GM23338 (cell line): Measurements from ENCODE around the gene CSTPP1.

Experiments used
- CREB1 ChIP-seq: fragments of 250-450 bp; sonication (Bioruptor Pico); IDR thresholded peaks from 2 replicates; pipeline ENCODE4 v1.5.0; 2020; ENCODE audit warnings: low read depth, mild to moderate bottlenecking, moderate library complexity
- EZH2 ChIP-seq: fragments of 200-600 bp; sonication (generic); IDR thresholded peaks from one replicate; pipeline ENCODE4 v1.8.0; 2017; ENCODE audit warnings: antibody characterized with exemption, mild to moderate bottlenecking, low read depth; ENCODE audit not compliant: unreplicated experiment
- POLR2AphosphoS5 ChIP-seq: IDR thresholded peaks from 2 replicates; pipeline ENCODE4 v1.6.1; 2016; ENCODE audit warnings: antibody characterized with exemption, low read depth
- TF ChIP-seq, protein P1 (sequence below), 2 experiments: fragments of 200-600 bp in 1 of 2; sonication (generic) in 1 of 2; conservative IDR thresholded peaks; 2 replicates each; pipeline versions ENCODE4 v1.5.1 to v1.6.1; 2016 to 2017; ENCODE audit warnings: antibody characterized with exemption in 2 of 2, low read depth in 2 of 2, mild to moderate bottlenecking in 2 of 2, moderate library complexity in 1 of 2

DNA sequence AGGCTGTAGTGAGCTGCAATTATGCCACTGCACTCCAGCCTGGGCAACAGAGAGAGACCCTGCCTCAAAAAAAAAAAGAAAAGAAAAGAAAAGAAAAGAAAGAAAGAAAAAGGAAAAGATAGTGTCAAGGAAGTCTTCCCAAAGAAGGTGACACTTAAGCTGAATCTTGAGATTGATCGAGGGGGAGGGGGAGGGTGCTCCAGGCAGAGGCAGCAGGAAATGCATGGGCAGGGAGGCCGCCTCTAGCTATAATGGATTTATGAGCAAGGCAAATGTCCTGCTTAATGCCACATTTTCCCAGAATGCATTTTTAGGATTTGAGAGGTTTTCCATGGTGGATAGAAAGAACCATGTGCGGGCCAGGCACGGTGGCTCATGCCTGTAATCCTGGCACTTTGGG is 264.5 kb downstream of the CSTPP1 start:
- TF ChIP-seq POLR2AphosphoS5 (no peak), EZH2 (no peak), CREB1 (CRISPR knock-in tag) (no peak)
- TF ChIP-seq, protein P1, sequence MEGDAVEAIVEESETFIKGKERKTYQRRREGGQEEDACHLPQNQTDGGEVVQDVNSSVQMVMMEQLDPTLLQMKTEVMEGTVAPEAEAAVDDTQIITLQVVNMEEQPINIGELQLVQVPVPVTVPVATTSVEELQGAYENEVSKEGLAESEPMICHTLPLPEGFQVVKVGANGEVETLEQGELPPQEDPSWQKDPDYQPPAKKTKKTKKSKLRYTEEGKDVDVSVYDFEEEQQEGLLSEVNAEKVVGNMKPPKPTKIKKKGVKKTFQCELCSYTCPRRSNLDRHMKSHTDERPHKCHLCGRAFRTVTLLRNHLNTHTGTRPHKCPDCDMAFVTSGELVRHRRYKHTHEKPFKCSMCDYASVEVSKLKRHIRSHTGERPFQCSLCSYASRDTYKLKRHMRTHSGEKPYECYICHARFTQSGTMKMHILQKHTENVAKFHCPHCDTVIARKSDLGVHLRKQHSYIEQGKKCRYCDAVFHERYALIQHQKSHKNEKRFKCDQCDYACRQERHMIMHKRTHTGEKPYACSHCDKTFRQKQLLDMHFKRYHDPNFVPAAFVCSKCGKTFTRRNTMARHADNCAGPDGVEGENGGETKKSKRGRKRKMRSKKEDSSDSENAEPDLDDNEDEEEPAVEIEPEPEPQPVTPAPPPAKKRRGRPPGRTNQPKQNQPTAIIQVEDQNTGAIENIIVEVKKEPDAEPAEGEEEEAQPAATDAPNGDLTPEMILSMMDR (conservative IDR thresholded peaks at IDR 0.05; ENCODE audit: low read depth in 2 of 2) = no peak
